ENCODE results near the gene EFCAB6. TPM values are rescaled to one million over a fixed set of nuclear protein-coding genes. Genes with fewer than 3 reads are reported as not detected.

The EFCAB6 gene
- total RNA-seq, 1 experiment from 2014 or later, result 1.7 TPM

- DNase-seq (ENCODE audit: low read depth), result no peak
These were observed 261.4 kb downstream of the EFCAB6 start for GRCh38 chr22:43550672-43551071.

- DNase-seq (ENCODE audit: low read depth), result no peak
These were observed 262.0 kb downstream of the EFCAB6 start for GRCh38 chr22:43550024-43550620.

GRCh38 chr22:43546186-43546585 lies 265.9 kb downstream of the EFCAB6 start:
- DNase-seq (ENCODE audit: low read depth), result no peak

- no peak for DNase-seq (ENCODE audit: low read depth)
These were observed 267.8 kb downstream of the EFCAB6 start for GRCh38 chr22:43544289-43544673.

GRCh38 chr22:43543522-43544288 lies 268.4 kb downstream of the EFCAB6 start:
- no peak for DNase-seq (ENCODE audit: low read depth)

- DNase-seq (ENCODE audit: low read depth), result no peak
These were observed 269.2 kb downstream of the EFCAB6 start for GRCh38 chr22:43542681-43543521.

- DNase-seq (ENCODE audit: low read depth), result no peak
These were observed 270.4 kb downstream of the EFCAB6 start for GRCh38 chr22:43541462-43542407.

GRCh38 chr22:43541022-43541421 lies 271.1 kb downstream of the EFCAB6 start:
- DNase-seq (ENCODE audit: low read depth), result no peak

GRCh38 chr22:43540529-43540923 lies 271.6 kb downstream of the EFCAB6 start:
- no peak for DNase-seq (ENCODE audit: low read depth)

GRCh38 chr22:43539572-43540528 lies 272.3 kb downstream of the EFCAB6 start:
- DNase-seq (ENCODE audit: low read depth), result no peak

GRCh38 chr22:43537019-43537585 lies 275.0 kb downstream of the EFCAB6 start:
- no peak for DNase-seq (ENCODE audit: low read depth)

- DNase-seq (ENCODE audit: low read depth), result no peak
These were observed 276.4 kb downstream of the EFCAB6 start for GRCh38 chr22:43535741-43536140.

GRCh38 chr22:43535336-43535735 lies 276.8 kb downstream of the EFCAB6 start:
- DNase-seq (ENCODE audit: low read depth), result no peak

- DNase-seq (ENCODE audit: low read depth), result no peak
These were observed 277.2 kb downstream of the EFCAB6 start for GRCh38 chr22:43534916-43535315.

- no peak for DNase-seq (ENCODE audit: low read depth)
These were observed 278.3 kb downstream of the EFCAB6 start for GRCh38 chr22:43533656-43534428.

GRCh38 chr22:43533156-43533530 lies 279.0 kb downstream of the EFCAB6 start:
- no peak for DNase-seq (ENCODE audit: low read depth)

- DNase-seq (ENCODE audit: low read depth), result no peak
These were observed 279.6 kb downstream of the EFCAB6 start for GRCh38 chr22:43532301-43533155.

- DNase-seq (ENCODE audit: low read depth), result no peak
These were observed 280.5 kb downstream of the EFCAB6 start for GRCh38 chr22:43531651-43532050.

All from LHCN-M2 (cell line).